Gastrocnemius medialis (tissue), 4 donors: ENCODE results near the gene KLF7. TPM values are rescaled to one million over a fixed set of nuclear protein-coding genes. Genes with fewer than 3 reads are reported as not detected.

ENCODE experiments used
- ATAC-seq, 2 donors: fragments of 150-250 bp; one replicate each; pipeline ENCODE4 v1.9.1; 2016
- DNase-seq, 2 donors: peaks; one replicate each; pipeline ENCODE4 v3.0.0-alpha.2; 2019
- H3K27ac ChIP-seq, 4 donors: fragments of 200-600 bp; sonication (generic); 1 replicate in 1 of 4; 2 replicates in 3 of 4; pipeline ENCODE4 v1.5.1; 2016 to 2018; ENCODE audit warnings: mild to moderate bottlenecking in 2 of 4, moderate library complexity in 1 of 4
- H3K27me3 ChIP-seq, 3 donors: fragments of 200-600 bp; sonication (generic) in 2 of 3; 1 replicate in 1 of 3; 2 replicates in 2 of 3; pipeline versions ENCODE4 v1.5.1 to v1.6.0; 2016 to 2019; ENCODE audit warnings: mild to moderate bottlenecking in 1 of 3, moderate library complexity in 1 of 3
- H3K36me3 ChIP-seq, 2 donors: fragments of 200-600 bp; sonication (generic) in 1 of 2; one replicate each; pipeline ENCODE4 v1.5.1; 2017 to 2018
- H3K4me1 ChIP-seq, 2 donors: fragments of 200-600 bp; sonication (generic) in 1 of 2; one replicate each; pipeline ENCODE4 v1.5.1; 2016 to 2017; ENCODE audit warnings: mild to moderate bottlenecking in 2 of 2
- H3K4me3 ChIP-seq, 4 donors: fragments of 200-600 bp; sonication (generic) in 3 of 4; 1 replicate in 1 of 4; 2 replicates in 3 of 4; pipeline ENCODE4 v1.5.1; 2016 to 2019; ENCODE audit warnings: mild to moderate bottlenecking in 2 of 4
- H3K9me3 ChIP-seq, 3 donors: fragments of 200-600 bp; sonication (generic) in 2 of 3; 1 replicate in 1 of 3; 2 replicates in 2 of 3; pipeline ENCODE4 v1.5.1; 2016 to 2019
- POLR2A ChIP-seq, 2 donors: fragments of 450-650 bp; IDR thresholded peaks; one replicate each; pipeline ENCODE4 v1.6.1; 2017; ENCODE audit warnings: antibody characterized with exemption in 2 of 2, mild to moderate bottlenecking in 2 of 2, moderate library complexity in 2 of 2
- in situ Hi-C, 4 donors: fragments of 200-750 bp; cut with MboI; loops; one replicate each; pipeline versions ENCODE4 v1.15.0 to v1.8.0; 2017; ENCODE audit warnings: low sequenced_read_pairs in 4 of 4
- intact Hi-C: fragments of 100-400 bp; cut with DNase I; formaldehyde crosslinking; loops from one replicate; pipeline ENCODE4 v1.15.1; 2023; ENCODE audit warnings: low total_unique reads
- total RNA-seq, 4 donors: library from RNA; depleted of rRNA; stranded (reverse); fragments of >200 nt; gene quantifications; one replicate each; pipeline versions ENCODE4 v1.1.0 to v1.2.3, GENCODE V29; 2016
- TF ChIP-seq, protein P1 (sequence below), 5 experiments: fragments of 450-650 bp in 3 of 5; fragments of 200-600 bp in 2 of 5; sonication (generic) in 2 of 5; IDR thresholded peaks in 4 of 5; conservative IDR thresholded peaks in 1 of 5; 1 replicate in 4 of 5; 2 replicates in 1 of 5; pipeline ENCODE4 v1.5.1; 2016 to 2019; ENCODE audit warnings: antibody characterized with exemption in 5 of 5, mild to moderate bottlenecking in 3 of 5, moderate library complexity in 3 of 5

KLF7 gene
- total RNA-seq, 4 donors from 2014 or later: 6.8 to 12.0 (median 7.6) TPM

DNA sequence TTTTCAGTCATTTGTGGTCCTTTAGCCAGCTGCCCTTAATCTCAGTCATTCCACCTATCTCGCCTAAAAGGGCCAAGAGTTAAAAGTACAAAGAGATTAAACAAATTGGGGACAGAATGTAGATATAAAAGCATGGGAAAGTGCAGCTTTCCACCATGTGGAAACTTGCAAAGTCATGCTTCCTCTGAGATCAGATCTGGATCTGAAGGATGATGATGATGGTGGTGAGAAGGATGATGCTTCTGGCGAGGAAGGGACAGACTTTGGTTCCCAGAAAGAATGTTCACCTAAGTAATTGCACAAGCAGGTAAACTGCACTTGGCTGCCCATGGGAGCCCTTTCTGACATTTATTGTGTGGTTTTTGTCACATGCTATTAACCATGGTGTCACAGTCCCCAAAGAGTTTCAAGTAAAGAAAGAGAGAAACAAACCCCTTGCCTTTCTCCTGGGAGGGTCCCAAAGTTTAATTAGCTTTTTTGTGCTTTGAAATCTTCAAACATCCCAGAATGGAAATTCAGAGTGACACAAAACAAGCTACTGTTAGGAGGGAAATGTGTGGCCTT lies 34.7 kb downstream of the KLF7 start:
- TF ChIP-seq POLR2A (IDR thresholded peaks at IDR 0.05): no peak
- intact Hi-C loops: loop anchor here (5.0 kb wide), 2 partner anchors 36 to 39 kb away; partner anchors contain the start of gene KLF7
- H3K9me3 ChIP-seq: no peaks in the 10 kb centered on the region
- H3K36me3 ChIP-seq: no peaks in the 10 kb centered on the region
- H3K27me3 ChIP-seq: no peaks in the 10 kb centered on the region
- peaks cover 45 to 52% of the 10 kb centered on the region in 2 donors for H3K4me1 ChIP-seq
- H3K4me3 ChIP-seq: no peak overlapping the region
- in situ Hi-C loops: no loop called here
- ATAC-seq (no peak), DNase-seq (no peak)
- H3K27ac ChIP-seq: peak overlapping the region; percentile 79 to 86 (median 81)

DNA sequence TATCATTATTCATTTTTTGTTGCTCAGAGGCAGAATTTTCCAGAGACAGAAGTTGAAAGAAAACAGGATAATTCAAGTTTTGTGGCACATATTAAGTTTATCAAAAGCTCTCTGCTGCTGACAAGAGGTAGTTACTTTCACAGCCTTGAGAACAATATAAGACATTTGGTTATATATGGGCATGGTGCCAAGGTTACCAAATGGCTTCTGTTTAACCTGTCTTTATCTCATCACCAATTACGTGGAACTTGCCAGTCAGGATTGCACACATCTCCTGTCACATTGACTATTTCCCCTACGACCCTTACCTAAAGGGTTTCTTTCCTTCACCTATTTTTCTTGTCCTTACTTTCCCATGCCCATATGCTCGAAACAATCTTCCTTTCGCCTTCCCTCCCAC lies 35.9 kb downstream of the KLF7 start:
- peak overlapping the region; percentile 79 to 86 (median 81) for H3K27ac ChIP-seq
- no peak for DNase-seq
- no peaks in the 10 kb centered on the region for H3K36me3 ChIP-seq
- in situ Hi-C loops: no loop called here
- no peak for ATAC-seq
- peaks cover 33 to 40% of the 10 kb centered on the region in 2 donors for H3K4me1 ChIP-seq
- TF ChIP-seq, protein P1, sequence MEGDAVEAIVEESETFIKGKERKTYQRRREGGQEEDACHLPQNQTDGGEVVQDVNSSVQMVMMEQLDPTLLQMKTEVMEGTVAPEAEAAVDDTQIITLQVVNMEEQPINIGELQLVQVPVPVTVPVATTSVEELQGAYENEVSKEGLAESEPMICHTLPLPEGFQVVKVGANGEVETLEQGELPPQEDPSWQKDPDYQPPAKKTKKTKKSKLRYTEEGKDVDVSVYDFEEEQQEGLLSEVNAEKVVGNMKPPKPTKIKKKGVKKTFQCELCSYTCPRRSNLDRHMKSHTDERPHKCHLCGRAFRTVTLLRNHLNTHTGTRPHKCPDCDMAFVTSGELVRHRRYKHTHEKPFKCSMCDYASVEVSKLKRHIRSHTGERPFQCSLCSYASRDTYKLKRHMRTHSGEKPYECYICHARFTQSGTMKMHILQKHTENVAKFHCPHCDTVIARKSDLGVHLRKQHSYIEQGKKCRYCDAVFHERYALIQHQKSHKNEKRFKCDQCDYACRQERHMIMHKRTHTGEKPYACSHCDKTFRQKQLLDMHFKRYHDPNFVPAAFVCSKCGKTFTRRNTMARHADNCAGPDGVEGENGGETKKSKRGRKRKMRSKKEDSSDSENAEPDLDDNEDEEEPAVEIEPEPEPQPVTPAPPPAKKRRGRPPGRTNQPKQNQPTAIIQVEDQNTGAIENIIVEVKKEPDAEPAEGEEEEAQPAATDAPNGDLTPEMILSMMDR (IDR thresholded peaks at IDR 0.05 in 4 of 5, conservative IDR thresholded peaks at IDR 0.05 in 1 of 5): no peak
- no peak for TF ChIP-seq POLR2A (IDR thresholded peaks at IDR 0.05)
- intact Hi-C loops: loop anchor here (5.0 kb wide), 2 partner anchors 37 to 38 kb away; partner anchors contain the start of gene KLF7
- no peak overlapping the region for H3K4me3 ChIP-seq
- H3K9me3 ChIP-seq: no peaks in the 10 kb centered on the region
- H3K27me3 ChIP-seq: no peaks in the 10 kb centered on the region

DNA sequence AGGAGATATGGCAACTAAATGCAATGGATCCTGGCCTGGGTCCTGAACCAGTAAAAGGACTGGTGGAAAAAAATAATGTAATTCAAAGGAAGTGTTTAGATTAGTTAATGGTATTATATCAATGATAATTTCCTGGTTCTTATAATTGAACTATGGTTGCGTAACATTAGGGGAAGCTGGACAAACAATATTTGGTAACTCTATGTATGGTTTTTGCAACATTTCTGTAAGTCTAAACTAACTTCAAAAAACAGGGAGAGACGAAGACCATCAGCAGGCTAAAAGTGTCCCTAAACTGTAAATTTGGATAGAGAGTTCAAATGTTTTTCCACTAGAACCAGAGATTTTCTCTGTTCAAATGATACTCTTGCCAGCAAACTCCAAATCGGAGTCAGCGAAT lies 36.9 kb downstream of the KLF7 start:
- no peak for DNase-seq
- Histone ChIP-seq H3K36me3 (peaks cover 0 to 4% of the 10 kb centered on the region in 2 donors), H3K27ac (peak overlapping the region; percentile 27 to 86 (median 80)), H3K9me3 (no peaks in the 10 kb centered on the region), H3K4me3 (no peak overlapping the region), H3K27me3 (no peaks in the 10 kb centered on the region), H3K4me1 (peaks cover 24 to 32% of the 10 kb centered on the region in 2 donors)
- ATAC-seq: no peak
- in situ Hi-C loops: no loop called here
- TF ChIP-seq, protein P1 (IDR thresholded peaks at IDR 0.05 in 4 of 5, conservative IDR thresholded peaks at IDR 0.05 in 1 of 5): no peak
- intact Hi-C loops: no loop called here

DNA sequence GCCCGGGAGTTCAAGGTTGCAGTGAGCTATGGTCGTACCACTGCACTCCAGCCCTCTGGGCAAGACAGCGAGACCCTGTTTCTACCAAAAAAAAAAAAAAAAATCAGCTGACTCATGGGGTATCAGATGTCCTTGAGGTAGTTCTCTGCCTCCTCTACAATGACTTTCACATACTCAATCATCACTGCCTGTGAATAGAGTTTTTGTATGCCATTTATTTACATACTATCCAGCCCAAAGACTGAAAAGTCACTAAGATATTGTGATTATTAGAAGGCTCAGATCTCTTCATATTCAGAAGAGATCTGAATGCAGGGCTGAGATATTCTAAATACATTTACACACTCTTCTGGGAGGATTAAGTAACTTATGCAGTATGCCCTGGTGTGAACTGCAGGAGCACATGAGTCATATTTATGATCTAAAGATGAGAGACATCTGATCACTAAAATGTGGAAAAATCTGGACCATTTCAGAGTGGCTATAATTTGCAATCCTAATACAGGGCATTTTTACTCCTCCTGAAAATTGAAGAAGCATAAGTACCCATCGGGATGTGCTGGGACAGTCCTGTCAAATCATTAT lies 38.9 kb downstream of the KLF7 start:
- Histone ChIP-seq H3K9me3 (no peaks in the 10 kb centered on the region), H3K4me3 (no peak overlapping the region), H3K27ac (peak overlapping the region in 1 of 4 donors; percentile 14), H3K36me3 (peaks cover 0 to 14% of the 10 kb centered on the region in 2 donors), H3K27me3 (no peaks in the 10 kb centered on the region), H3K4me1 (peaks cover 21 to 25% of the 10 kb centered on the region in 2 donors)
- ATAC-seq (no peak), DNase-seq (no peak)
- in situ Hi-C loops (no loop called here), intact Hi-C loops (no loop called here)
- TF ChIP-seq POLR2A (IDR thresholded peaks at IDR 0.05): no peak
- TF ChIP-seq, protein P1 (IDR thresholded peaks at IDR 0.05 in 4 of 5, conservative IDR thresholded peaks at IDR 0.05 in 1 of 5): no peak

DNA sequence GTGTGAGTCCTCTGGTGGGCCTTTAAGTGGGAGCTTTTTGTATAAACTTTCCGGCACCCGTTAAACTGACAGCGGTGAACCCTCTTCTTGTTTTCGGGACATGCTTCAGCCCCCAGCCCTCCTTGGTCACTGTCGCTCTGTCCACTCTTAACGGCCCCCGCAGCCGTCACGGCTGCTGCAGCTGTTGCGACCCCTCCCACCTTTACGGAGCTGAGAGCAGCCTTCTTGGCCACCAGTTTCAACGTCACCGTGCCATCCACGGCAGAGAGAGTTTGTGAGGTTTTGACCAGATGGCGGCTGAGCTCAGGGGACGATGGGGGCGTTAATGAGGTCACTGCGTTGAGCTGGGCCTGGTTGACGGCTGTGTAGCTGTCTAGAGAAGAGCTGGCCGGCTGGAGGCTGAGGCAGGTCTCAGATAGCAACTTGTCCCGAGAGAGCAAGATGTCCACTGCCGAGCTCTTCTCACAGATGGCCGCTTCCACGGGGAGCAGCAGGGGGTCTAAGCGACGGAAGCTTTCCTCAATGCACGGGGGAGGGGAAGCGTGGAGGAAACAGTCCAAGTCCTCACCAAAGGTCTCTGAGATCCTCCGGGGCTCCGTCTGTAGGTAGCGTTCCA lies 41.9 kb downstream of the KLF7 start:
- ATAC-seq: no peak
- Histone ChIP-seq H3K27me3 (no peaks in the 10 kb centered on the region), H3K9me3 (no peaks in the 10 kb centered on the region), H3K4me3 (no peak overlapping the region), H3K4me1 (peaks cover 13 to 18% of the 10 kb centered on the region in 2 donors), H3K36me3 (peaks cover 0 to 14% of the 10 kb centered on the region in 2 donors), H3K27ac (no peak overlapping the region)
- no peak for DNase-seq
- in situ Hi-C loops (no loop called here), intact Hi-C loops (no loop called here)
- no peak for TF ChIP-seq POLR2A (IDR thresholded peaks at IDR 0.05)
- TF ChIP-seq, protein P1 (IDR thresholded peaks at IDR 0.05 in 4 of 5, conservative IDR thresholded peaks at IDR 0.05 in 1 of 5): no peak
